NCI-H1694 treated with DMSO at 0.1 percent for 48 hours (cell line): ENCODE measurements around the gene TNFSF8.

Source experiments
- DNase-seq: peaks from one replicate; lab custom pipeline; 2025; lab: John Stamatoyannopoulos, UW

TNFSF8 gene

DNA sequence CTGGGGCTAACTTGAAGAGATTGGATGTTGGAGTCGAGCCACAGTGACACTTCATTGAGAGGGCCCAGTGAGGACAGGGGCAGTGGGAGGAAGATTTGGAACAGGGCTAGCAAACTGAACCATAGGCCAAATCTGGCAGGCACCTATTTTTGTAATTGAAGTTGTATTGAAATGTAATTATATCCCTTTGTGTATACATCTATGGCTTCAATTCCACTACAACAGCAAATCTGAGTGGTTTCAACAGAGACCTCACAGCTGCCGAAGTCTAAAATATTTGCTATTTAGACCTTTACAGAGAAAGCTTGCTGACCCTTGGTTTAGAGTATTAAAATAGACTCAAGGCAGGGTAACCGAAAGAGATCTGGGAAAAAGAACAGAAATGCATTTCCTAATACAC lies 4.7 kb upstream of the TNFSF8 start:
- no peak for DNase-seq

- DNase-seq, result no peak
These were observed 2.1 kb upstream of the TNFSF8 start for GRCh38 chr9:114932502-114932901.

- DNase-seq, result no peak
These were observed 1.0 kb upstream of the TNFSF8 start for GRCh38 chr9:114931407-114931806.

DNA sequence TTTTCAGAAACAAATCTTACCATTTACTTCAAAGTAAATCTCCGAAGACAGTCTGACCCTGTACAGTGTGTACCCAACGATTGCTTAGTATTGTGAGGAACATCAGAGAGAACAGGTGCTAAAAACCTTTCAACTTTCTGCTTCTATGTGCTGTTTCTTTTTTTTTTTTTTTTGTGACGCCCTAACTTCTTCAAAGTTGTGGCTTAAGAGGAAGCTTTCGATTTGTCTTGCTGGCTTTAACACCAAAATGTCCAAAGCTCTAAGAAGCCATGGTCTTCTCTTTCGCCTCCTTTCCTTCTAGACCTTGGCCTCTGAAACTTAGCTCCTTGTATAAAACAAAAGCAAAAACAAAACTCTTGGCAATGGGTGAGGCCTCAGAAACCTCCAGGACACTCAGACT lies 1.2 kb downstream of the TNFSF8 start:
- DNase-seq, result no peak

GRCh38 chr9:114928671-114929070 lies 1.7 kb downstream of the TNFSF8 start:
- no peak for DNase-seq

GRCh38 chr9:114928136-114928535 lies 2.3 kb downstream of the TNFSF8 start:
- no peak for DNase-seq

- no peak for DNase-seq
These were observed 4.7 kb downstream of the TNFSF8 start for GRCh38 chr9:114925672-114926071.

DNA sequence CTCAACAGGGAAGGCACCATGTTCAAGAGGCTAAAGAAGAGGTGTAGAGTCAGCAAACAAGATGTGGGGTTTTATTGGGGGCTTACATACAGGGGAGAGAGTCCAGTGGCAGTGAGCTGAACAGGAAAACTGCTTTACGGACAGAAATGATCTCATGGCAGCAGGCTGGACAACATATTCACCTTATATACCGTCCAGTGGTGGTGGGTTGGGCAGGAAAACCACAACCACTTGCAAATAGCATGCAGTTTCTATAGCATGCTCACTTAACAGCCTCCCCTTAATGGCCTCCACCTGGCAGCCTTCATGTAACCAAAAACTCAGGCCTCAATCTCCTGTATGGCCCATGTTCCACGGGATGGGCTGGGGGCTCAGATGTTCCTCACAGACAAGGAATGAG lies 5.4 kb downstream of the TNFSF8 start:
- no peak for DNase-seq

DNA sequence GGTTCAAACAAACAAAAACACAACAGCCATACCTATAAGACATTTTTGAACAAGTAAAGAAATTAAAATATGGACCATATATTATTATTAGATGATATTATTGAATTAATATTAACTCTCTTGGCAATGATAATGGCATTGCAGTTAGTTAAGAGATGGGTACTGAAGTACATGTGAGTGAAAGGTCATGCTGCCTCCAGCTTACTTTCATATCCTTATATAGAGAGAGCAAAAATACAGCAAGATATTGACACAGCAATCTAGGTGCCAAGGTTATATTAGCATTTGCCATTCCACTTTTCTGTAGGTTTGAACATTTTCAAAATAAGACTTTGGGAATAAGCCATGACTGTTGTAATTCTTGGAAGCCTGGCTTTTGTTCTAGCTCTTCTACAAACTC lies 6.1 kb downstream of the TNFSF8 start:
- no peak for DNase-seq

DNA sequence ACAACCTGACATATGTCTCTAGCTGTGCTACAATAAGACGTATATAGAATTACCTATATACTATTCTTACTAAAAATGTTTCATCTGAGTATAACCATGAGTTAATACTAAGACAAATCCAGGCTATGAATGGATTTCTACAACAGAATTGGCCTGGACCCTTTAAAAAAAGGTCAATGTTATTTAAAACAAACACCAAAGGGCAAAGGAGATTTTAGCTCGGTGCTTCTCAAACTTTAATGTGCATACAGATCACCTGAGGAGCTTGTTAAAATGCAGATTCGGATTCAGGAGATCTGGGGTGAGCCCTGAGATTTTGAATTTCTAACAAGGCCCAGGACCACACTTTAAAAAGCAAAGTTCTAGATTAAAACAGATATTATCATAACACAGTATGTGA lies 6.5 kb downstream of the TNFSF8 start:
- no peak for DNase-seq

DNA sequence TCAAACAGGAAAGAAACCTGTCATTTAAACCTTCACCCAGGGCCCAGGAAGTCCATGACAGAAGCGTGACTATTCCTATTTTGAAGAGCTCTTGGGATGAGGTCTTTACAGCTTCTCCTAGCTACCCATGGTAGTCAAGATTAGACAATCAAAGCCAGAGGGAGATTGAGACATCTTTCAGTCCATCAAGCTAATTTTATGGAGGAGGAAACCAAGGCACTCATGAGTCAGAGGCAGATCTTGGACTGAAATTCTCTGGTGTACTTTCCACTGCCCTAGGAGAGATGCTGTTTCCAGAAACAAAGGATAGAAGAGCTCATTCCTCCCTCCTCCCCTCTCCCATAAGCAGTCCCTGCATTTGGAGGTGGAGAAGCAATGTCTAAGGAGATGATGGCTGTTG lies 9.2 kb downstream of the TNFSF8 start:
- no peak for DNase-seq

- DNase-seq, result no peak
These were observed 10.8 kb downstream of the TNFSF8 start for GRCh38 chr9:114919611-114920010.

GRCh38 chr9:114916481-114916880 lies 13.9 kb downstream of the TNFSF8 start:
- no peak for DNase-seq

DNA sequence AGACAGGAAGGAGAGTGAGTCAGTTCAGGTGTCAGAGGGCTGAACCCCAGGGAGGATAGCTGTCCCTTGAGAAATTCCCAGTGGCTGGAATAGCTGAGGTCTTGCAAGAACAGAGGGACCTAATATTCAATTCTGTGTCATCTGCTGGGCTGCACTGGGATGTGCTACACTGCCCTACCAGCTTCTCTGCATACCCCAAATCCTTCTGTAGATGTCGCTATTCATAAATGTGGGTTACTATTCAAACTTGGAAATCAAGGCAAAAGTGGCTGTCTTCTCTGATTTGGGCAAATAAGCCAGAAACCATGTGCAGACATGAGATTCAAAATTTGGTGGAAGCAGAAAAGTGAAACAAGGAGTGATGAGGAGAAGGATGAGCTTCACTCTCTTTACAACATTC lies 16.3 kb downstream of the TNFSF8 start:
- DNase-seq, result no peak

GRCh38 chr9:114913656-114914055 lies 16.7 kb downstream of the TNFSF8 start:
- DNase-seq, result no peak

GRCh38 chr9:114913217-114913616 lies 17.2 kb downstream of the TNFSF8 start:
- no peak for DNase-seq

DNA sequence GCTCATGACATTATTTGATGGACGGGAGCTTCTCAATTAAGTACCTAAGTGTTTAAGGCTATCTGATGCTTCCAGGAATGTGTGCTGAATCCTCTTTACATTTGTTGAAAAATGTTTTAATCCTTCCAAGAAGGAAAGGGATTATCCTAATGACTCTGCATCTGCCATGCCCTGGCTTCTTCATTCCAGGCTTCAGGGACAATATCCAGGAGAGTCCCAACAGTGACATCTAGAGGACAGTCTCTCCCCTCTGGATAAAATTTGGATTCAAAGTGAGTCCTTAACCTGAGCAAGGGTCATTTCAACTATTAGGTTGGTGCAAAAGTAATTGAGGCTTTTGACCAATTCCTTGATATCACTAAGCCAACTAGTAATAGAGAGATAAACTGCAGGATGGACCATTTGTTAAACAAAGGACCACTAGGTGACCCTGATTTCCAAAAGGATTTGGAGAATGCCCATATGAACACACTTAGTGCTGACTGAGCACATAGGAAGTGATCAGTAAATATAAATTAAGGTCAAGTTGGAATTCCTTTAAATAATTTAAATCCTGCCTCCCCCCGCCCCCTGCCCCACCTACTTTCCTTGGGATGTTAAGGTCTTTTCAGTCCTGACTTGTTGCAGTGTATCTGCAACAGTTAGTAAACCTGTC lies 19.1 kb downstream of the TNFSF8 start:
- peak; percentile 80 for DNase-seq

GRCh38 chr9:114910541-114910940 lies 19.9 kb downstream of the TNFSF8 start:
- peak; percentile 88 for DNase-seq

- peak; percentile 3 for DNase-seq
These were observed 20.7 kb downstream of the TNFSF8 start for GRCh38 chr9:114909661-114910060.

DNA sequence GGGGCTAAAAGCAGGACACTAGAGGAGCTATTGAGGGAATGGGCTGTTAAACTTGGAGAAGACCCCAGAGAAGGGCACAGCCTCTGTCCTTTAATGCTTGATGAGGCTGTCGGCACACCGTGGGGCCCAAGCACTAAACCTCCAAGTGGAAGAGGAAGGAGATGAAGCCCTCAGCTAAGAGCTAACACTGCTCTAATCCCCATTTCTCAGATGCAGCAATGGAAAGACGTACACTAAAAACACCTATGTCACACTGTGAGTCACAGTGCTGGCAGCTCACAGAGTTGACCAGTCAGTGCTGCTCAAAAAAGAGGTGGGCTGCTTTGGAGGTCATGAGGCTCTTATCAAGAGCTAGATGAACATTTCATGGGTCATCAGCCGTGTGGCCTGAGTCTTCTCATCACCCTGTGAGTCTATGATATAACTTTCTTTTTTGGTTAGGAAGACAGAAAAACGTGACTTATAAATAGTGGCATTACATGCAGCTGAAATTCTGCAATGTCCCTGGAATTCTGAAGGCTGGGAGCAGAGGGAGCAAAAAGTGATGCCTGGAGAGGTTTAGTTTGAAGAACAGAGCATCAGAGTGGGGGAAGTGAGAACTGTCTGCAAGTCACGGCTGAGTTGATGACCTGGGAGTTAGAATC lies 21.5 kb downstream of the TNFSF8 start:
- DNase-seq, result no peak

- peak; percentile 14 for DNase-seq
These were observed 22.2 kb downstream of the TNFSF8 start for GRCh38 chr9:114908104-114908622.

DNA sequence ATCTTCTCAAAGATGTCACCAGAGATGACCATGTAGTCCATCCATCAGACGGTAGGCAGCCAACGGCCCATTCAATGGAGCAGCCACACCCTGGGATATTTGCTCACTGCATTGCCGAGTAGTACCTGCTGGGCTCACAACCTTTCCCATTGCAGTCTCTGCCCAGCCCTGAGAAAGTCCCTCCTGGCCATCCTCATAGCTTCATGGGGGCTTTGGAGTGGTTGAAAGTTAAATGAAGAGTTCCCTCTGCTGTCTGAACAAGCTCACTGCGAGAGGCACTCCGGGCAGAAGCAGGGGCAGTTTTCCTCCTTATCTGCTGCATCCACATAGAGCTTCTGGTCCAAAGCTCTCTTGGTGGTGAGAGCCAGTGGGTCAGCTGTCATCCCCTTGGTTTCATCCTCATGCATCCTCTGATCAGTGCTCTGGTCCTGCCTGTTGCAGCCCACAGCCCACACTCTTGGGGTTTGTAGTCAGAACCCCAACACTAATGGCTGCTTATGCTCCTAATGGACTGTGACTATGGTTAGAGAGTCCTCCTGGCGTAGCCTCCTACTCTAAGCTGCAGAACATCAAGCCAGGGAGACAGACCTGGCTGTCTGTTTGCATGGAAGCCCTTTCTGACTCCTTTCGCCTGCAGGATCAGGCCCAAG lies 23.3 kb downstream of the TNFSF8 start:
- peak; percentile 45 for DNase-seq
